Measurements from ENCODE around the gene ERGIC3.

Gene ERGIC3

DNA sequence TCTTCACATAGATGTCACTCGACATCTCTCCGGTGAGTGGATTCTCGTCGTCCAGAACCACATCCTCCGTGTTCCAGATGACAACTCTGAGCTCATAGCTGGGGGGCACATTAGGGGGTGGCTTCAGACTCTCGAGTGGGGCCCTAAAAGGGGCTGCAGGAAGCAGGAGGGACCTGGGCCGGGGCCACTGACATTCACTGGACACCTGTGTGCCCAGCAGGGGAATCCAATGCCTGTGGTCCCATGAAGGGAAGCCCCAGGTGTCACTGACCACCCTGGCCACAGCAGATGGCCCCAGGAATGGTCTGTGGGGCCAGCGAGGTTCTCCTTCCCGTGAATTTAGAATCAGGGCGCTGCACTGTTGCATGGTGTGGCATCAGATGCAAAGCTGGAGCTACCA, 18.7 kb downstream of the ERGIC3 start:
- in situ Hi-C loops (cut with MboI; ENCODE audit: low sequenced_read_pairs): no loop called here

DNA sequence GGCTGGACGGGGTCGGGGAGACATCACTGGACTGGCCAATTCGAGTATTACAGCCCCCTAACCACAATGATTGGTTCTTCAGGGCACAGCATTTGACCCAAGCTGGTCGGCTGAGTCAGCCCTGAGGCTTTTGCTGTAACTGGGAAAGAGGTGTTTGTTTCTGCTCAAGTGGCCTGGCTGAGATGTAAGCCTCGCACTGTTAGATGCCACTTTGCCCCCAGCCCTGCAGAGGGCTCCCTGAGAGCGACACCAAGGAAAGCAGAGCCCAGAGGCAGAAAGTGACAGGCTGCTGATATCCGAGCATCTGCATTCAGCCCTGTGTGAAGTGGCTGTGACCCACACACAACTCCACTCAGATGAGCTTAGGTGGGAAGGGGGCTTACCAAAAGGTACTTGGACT, 19.4 kb downstream of the ERGIC3 start:
- in situ Hi-C loops (cut with MboI; ENCODE audit: low sequenced_read_pairs): no loop called here

- in situ Hi-C loops (cut with MboI; ENCODE audit: low sequenced_read_pairs): no loop called here
These were observed 19.8 kb downstream of the ERGIC3 start for GRCh38 chr20:35561671-35562070.

DNA sequence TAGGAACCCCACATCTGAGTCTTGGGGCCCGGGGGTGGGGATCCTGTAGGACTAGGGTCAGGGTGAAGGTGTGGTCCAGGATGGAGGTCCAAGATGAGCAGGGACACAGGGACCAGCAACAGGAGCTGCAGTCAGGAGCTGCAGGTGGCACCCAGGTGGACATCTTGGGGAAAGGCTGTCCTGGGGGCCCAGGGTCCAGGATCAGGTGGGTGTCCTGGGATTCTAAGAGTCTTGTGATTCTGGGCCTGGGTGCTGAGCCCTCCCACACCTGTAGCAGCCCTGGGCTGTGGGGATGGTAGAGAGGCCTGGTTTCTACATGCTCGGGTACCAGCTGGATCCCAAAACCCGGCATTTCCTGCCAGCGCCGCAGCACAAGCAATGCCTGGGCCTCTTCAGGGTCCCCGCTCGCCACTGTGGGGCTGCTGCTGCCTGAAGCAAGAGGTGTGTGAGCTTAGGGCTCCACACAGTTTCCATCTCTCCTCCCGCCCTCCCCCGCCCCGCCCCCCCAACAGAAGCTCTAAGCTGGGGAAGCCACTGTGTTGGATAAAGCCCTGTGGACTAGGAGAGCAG, 20.7 kb downstream of the ERGIC3 start:
- in situ Hi-C loops (cut with MboI; ENCODE audit: low sequenced_read_pairs): no loop called here

GRCh38 chr20:35563834-35564233, 22.0 kb downstream of the ERGIC3 start:
- in situ Hi-C loops (cut with MboI; ENCODE audit: low sequenced_read_pairs): no loop called here

GRCh38 chr20:35564905-35565304, 23.0 kb downstream of the ERGIC3 start:
- in situ Hi-C loops (cut with MboI; ENCODE audit: low sequenced_read_pairs): no loop called here

GRCh38 chr20:35568645-35569044, 26.8 kb downstream of the ERGIC3 start:
- in situ Hi-C loops (cut with MboI; ENCODE audit: low sequenced_read_pairs): no loop called here

DNA sequence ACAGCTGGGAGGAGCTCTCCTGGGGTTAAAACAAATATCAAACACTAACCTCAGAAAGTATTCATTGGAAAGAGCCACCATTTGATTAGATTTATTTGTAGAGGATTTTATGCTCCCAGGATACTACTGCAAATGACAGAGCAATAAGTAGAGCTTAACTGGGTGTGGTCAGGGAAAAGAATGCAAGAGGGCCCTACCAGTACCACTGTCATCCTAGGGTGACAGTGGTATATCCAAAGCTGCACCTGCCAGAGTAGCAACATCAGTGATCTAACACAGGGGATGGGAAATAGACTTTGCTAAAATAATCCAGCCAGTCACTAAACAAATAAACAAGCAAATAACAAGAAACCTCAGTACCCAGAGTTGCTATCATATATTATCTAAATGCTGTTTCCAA, 29.7 kb downstream of the ERGIC3 start:
- in situ Hi-C loops (cut with MboI; ENCODE audit: low sequenced_read_pairs): no loop called here

- in situ Hi-C loops (cut with MboI; ENCODE audit: low sequenced_read_pairs): no loop called here
These were observed 31.0 kb downstream of the ERGIC3 start for GRCh38 chr20:35572838-35573237.

GRCh38 chr20:35575958-35576357, 34.1 kb downstream of the ERGIC3 start:
- in situ Hi-C loops (cut with MboI; ENCODE audit: low sequenced_read_pairs): no loop called here

- in situ Hi-C loops (cut with MboI; ENCODE audit: low sequenced_read_pairs): no loop called here
These were observed 34.9 kb downstream of the ERGIC3 start for GRCh38 chr20:35576816-35577215.

DNA sequence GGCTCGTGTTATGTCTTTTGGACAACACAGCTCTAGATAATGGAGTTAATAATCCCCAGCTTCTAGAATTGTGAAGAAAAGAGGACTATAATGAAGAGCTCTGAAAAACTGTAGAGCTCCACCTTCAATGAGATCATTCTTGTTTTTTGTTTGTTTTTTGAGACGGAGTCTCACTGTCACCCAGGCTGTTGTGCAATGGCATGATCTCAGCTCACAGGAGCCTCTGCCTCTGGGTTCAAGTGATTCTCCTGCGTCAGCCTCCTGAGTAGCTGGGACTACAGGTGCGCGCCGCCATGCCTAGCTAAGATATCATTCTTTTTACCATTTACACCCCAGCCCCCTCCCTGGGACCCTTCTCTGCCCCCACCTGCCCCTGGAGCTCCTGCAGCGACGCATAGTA, 36.6 kb downstream of the ERGIC3 start:
- in situ Hi-C loops (cut with MboI; ENCODE audit: low sequenced_read_pairs): no loop called here

DNA sequence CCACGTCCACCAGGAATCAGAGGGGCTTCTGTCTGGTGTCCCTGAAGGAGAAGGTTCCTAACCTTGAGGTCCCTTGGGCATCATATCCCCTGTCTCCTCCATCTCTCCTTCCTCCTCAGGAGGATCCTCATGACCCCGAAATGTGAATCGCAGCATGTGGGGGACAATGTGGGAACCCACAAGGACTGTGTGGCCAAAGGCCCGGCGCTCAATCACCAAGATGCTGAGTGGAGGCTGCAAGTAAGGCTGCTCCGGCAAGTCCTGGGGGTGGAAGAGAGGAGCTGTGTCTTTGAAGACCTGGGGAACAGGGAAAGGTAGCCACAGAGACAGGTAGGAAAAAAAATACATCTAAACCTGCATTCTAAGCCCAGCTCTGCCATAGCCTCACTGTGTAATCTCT, 37.3 kb downstream of the ERGIC3 start:
- in situ Hi-C loops (cut with MboI; ENCODE audit: low sequenced_read_pairs): no loop called here

DNA sequence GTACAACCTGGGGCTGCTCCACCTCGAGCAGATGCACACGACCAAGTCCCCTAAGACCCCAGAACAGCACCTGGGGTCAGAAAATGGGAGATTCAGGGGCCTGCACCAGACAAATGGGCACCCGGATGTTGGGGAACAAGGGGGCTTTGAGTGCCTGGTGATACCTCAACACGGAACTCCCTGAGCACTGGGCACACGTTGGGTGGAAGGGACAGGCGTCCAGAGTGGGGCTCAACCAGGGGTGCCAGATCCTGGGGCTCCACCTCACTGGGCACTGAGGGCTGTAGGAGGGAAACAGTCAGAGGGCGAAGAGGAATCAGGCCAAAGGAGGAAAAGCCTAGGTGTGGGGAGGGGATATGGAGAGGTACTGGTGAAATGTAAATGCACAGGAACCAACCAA, 40.3 kb downstream of the ERGIC3 start:
- in situ Hi-C loops (cut with MboI; ENCODE audit: low sequenced_read_pairs): no loop called here

- in situ Hi-C loops (cut with MboI; ENCODE audit: low sequenced_read_pairs): no loop called here
These were observed 41.0 kb downstream of the ERGIC3 start for GRCh38 chr20:35582741-35583404.

GRCh38 chr20:35583636-35584560, 42.0 kb downstream of the ERGIC3 start:
- in situ Hi-C loops (cut with MboI; ENCODE audit: low sequenced_read_pairs): no loop called here

- in situ Hi-C loops (cut with MboI; ENCODE audit: low sequenced_read_pairs): no loop called here
These were observed 45.0 kb downstream of the ERGIC3 start for GRCh38 chr20:35586751-35587425.

- in situ Hi-C loops (cut with MboI; ENCODE audit: low sequenced_read_pairs): no loop called here
These were observed 45.6 kb downstream of the ERGIC3 start for GRCh38 chr20:35587436-35587835.

GRCh38 chr20:35588397-35588796, 46.5 kb downstream of the ERGIC3 start:
- in situ Hi-C loops (cut with MboI; ENCODE audit: low sequenced_read_pairs): no loop called here

DNA sequence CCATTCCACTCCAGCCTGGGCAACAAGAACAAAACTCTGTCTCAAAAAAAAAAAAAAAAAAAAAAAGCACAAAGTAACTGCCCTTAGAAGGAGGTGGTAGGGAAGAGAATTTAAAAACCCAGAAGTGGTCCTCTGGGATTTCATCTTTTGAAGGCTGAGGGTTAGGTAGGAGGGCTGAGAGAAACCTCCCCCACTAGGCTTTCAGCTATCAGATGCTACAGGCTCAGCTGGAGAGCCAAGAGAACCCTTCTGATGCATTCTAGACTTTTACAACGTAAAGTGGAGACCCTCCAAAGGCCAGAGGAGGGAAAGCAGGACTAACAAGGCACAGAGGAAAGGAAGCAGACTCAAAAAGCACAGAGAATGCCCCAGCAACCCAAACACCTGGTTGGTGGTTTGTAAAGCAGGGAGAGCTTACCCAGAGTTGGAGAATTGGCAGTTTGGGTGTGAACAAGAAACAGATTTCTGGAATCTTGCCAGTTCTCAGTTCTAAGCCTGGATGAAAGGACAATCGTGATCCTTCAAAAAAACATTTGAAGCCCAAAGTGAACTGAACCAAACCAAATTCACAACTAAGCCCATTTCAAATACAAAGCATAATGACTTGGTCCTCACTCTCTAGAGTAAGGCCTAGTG, 50.6 kb downstream of the ERGIC3 start:
- in situ Hi-C loops (cut with MboI; ENCODE audit: low sequenced_read_pairs): no loop called here

DNA sequence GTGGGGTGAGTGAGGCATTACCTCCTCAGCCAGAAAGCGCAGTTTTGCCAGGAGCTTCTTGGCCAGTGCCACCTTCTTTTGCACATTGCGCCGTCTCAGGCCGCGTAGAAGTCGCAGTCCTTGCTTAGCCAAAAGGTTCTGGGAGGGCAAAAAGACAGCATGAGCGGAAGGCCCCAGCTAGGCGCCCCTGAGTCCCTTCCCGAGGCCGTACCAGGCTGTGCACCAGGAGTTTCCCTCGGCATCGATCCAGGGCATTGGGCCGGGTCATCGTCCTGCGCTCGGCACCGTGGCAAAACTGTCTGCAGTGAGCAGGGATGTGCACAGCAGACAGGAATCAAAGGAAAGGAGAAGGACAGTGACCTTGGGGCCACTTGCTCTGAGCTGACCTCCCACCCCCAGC, 53.6 kb downstream of the ERGIC3 start:
- in situ Hi-C loops (cut with MboI; ENCODE audit: low sequenced_read_pairs): no loop called here
